ENCODE measurements around the gene GRM4. TPM values are rescaled to one million over a fixed set of nuclear protein-coding genes. Genes with fewer than 3 reads are reported as not detected.

Gene GRM4
- total and polyA plus RNA-seq, 10 donors: 0.02 to 0.26 (median 0.09) TPM; not detected in 3

DNA sequence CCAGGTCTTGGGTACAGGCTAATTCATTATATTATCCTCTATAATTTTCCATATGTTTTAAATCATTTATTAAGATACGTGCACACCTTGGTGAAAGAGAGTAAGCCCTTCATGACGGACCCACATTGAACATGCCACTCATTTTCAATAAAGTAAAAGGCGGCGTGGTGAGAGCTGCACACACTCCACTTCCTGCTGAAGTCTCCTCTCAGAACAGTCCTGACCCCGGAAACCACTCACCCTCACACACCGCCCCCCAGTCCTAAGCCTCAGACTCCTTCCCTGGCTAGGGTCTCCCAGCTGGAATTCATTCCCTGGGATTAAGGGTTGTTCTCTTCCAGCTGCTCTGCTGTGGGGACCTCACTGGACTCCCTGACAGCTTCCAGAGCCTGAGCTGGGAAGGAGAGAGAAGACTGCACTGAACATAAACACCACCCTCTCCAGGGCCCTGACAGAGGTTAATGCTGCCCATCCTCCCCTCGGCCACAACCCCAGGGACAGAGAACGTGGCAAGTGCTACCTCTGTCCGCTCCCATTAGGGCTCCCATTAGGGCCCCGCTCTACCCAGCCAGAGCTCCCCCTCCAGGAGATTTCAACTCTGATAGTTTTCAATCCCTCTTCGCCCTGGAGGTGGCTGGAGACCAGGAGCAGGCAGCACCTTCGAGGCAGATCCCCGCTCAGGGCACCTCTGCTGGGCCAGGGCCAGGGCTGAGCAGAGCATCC is 24.8 kb downstream of the GRM4 start:
- intact Hi-C loops (cut with DNase I; ENCODE audit: low total_unique reads): no loop called here
- no peak for DNase-seq
- H3K27ac ChIP-seq: no peak overlapping the region
- H3K9me3 ChIP-seq: no peaks in the 10 kb centered on the region
- TF ChIP-seq POLR2A (IDR thresholded peaks at IDR 0.05): no peak
- TF ChIP-seq POLR2AphosphoS5 (IDR thresholded peaks at IDR 0.05): no peak
- TF ChIP-seq, protein P1, sequence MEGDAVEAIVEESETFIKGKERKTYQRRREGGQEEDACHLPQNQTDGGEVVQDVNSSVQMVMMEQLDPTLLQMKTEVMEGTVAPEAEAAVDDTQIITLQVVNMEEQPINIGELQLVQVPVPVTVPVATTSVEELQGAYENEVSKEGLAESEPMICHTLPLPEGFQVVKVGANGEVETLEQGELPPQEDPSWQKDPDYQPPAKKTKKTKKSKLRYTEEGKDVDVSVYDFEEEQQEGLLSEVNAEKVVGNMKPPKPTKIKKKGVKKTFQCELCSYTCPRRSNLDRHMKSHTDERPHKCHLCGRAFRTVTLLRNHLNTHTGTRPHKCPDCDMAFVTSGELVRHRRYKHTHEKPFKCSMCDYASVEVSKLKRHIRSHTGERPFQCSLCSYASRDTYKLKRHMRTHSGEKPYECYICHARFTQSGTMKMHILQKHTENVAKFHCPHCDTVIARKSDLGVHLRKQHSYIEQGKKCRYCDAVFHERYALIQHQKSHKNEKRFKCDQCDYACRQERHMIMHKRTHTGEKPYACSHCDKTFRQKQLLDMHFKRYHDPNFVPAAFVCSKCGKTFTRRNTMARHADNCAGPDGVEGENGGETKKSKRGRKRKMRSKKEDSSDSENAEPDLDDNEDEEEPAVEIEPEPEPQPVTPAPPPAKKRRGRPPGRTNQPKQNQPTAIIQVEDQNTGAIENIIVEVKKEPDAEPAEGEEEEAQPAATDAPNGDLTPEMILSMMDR (IDR thresholded peaks at IDR 0.05 in 8 of 11, conservative IDR thresholded peaks at IDR 0.05 in 3 of 11): no peak
- no peaks in the 10 kb centered on the region for H3K4me1 ChIP-seq
- no peaks in the 10 kb centered on the region for H3K36me3 ChIP-seq
- WGBS, 5 donors: 47 to 63% (median 48%) methylated on average over 11 to 13 of the region's 13 CpGs
- no peak overlapping the region for H3K4me3 ChIP-seq
- peaks cover 0 to 50% (median 7%) of the 10 kb centered on the region in 7 donors for H3K27me3 ChIP-seq (replicated peaks in 1 of 7)

DNA sequence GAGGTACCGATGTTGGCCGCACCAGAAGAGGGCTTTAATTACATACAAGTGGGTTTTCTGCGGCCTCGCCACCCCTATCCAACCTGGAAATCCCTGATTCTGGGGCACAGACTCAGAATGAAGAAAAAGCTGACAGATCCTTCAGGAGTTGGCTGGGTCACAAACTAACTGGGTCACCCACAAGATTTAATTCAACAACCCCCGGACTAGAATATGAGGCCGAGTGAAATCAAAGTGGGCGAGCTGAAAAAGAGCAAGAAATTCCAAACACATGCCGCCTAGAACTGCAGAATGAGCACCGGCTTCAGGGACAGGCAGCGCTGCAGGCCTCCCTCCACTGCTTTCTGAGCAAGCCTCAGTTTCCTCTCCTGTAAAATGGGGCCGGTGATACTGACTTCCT is 30.0 kb downstream of the GRM4 start:
- WGBS, 5 donors: 78 to 89% (median 87%) methylated on average over 11 of the region's 11 CpGs
- intact Hi-C loops (cut with DNase I; ENCODE audit: low total_unique reads): no loop called here
- Histone ChIP-seq H3K4me3 (no peak overlapping the region), H3K9me3 (no peaks in the 10 kb centered on the region), H3K36me3 (no peaks in the 10 kb centered on the region), H3K27ac (no peak overlapping the region), H3K27me3 (replicated peaks in 1 of 7) (peaks cover 0 to 56% (median 0%) of the 10 kb centered on the region in 7 donors), H3K4me1 (no peaks in the 10 kb centered on the region)
- DNase-seq: no peak
- TF ChIP-seq POLR2AphosphoS5 (IDR thresholded peaks at IDR 0.05) (no peak), POLR2A (IDR thresholded peaks at IDR 0.05) (no peak)
- TF ChIP-seq, protein P1 (IDR thresholded peaks at IDR 0.05 in 8 of 11, conservative IDR thresholded peaks at IDR 0.05 in 3 of 11): no peak

DNA sequence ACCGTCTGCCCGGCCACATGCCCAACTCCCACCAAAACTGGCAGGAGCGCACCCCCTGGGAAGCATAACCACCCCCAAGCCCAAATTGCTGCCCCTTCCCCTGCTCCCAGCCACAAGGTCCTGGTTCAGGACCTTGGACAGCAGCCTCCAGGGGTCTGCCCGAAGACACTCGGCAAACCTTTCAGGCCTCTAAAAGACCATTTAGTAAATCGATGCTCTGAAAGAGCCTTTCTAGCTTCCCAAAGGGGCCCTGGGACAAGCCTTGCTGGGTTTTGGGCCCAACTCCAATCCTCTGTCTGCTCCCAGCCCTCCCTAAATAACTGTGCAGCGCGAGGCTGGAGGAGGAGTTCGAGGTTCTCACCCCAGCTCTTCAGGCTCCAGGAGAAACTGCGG is 30.5 kb downstream of the GRM4 start:
- Histone ChIP-seq H3K36me3 (no peaks in the 10 kb centered on the region), H3K27me3 (replicated peaks in 1 of 7) (peaks cover 0 to 60% (median 0%) of the 10 kb centered on the region in 7 donors), H3K4me3 (no peak overlapping the region), H3K27ac (no peak overlapping the region), H3K9me3 (no peaks in the 10 kb centered on the region), H3K4me1 (no peaks in the 10 kb centered on the region)
- 32 to 50% (median 41%) methylated on average over 10 of the region's 10 CpGs for WGBS, 5 donors
- TF ChIP-seq, protein P1 (IDR thresholded peaks at IDR 0.05 in 8 of 11, conservative IDR thresholded peaks at IDR 0.05 in 3 of 11): no peak
- no peak for TF ChIP-seq POLR2AphosphoS5 (IDR thresholded peaks at IDR 0.05)
- no peak for DNase-seq
- intact Hi-C loops (cut with DNase I; ENCODE audit: low total_unique reads): no loop called here

- Histone ChIP-seq H3K9me3 (no peaks in the 10 kb centered on the region), H3K4me1 (no peaks in the 10 kb centered on the region), H3K27ac (no peak overlapping the region), H3K4me3 (no peak overlapping the region), H3K36me3 (no peaks in the 10 kb centered on the region), H3K27me3 (replicated peaks in 1 of 7) (peaks cover 0 to 65% (median 0%) of the 10 kb centered on the region in 7 donors)
- no peak for DNase-seq
- intact Hi-C loops (cut with DNase I; ENCODE audit: low total_unique reads): no loop called here
- TF ChIP-seq POLR2AphosphoS5 (IDR thresholded peaks at IDR 0.05) (no peak), POLR2A (IDR thresholded peaks at IDR 0.05) (no peak)
- TF ChIP-seq, protein P1 (IDR thresholded peaks at IDR 0.05 in 8 of 11, conservative IDR thresholded peaks at IDR 0.05 in 3 of 11): no peak
- WGBS, 5 donors: 62 to 75% (median 69%) methylated on average over 16 of the region's 16 CpGs
Observed at GRCh38 chr6:34114695-34115402, 31.0 kb downstream of the GRM4 start.
